ENCODE results near the gene KSR2. TPM values are rescaled to one million over a fixed set of nuclear protein-coding genes. Genes with fewer than 3 reads are reported as not detected.
"Not testable (repeated sequence)": the region's sequence is repeated elsewhere in the genome, so short reads cannot be mapped to it uniquely, and the experiment has no call there.

KSR2 gene
- total RNA-seq, 1 donor = 0.10 TPM

- Histone ChIP-seq H3K9me3 (ENCODE audit: low read depth, low read length) (no peaks in the 10 kb centered on the region), H3K4me3 (ENCODE audit: low read length) (no peak overlapping the region), H3K4me1 (ENCODE audit: insufficient read depth, low read length) (no peaks in the 10 kb centered on the region), H3K27me3 (ENCODE audit: insufficient read depth, low read length) (no peaks in the 10 kb centered on the region)
Measured at GRCh38 chr12:117919479-117919878, 49.3 kb downstream of the KSR2 start.

- Histone ChIP-seq H3K4me3 (ENCODE audit: low read length) (no peak overlapping the region), H3K4me1 (ENCODE audit: insufficient read depth, low read length) (no peaks in the 10 kb centered on the region), H3K27me3 (ENCODE audit: insufficient read depth, low read length) (no peaks in the 10 kb centered on the region), H3K9me3 (ENCODE audit: low read depth, low read length) (no peaks in the 10 kb centered on the region)
Measured at GRCh38 chr12:117914686-117915085, 54.1 kb downstream of the KSR2 start.

- no peaks in the 10 kb centered on the region for H3K9me3 ChIP-seq (ENCODE audit: low read depth, low read length)
- H3K4me1 ChIP-seq (ENCODE audit: insufficient read depth, low read length) = no peaks in the 10 kb centered on the region
- H3K4me3 ChIP-seq (ENCODE audit: low read length) = no peak overlapping the region
- no peaks in the 10 kb centered on the region for H3K27me3 ChIP-seq (ENCODE audit: insufficient read depth, low read length)
Measured at GRCh38 chr12:117912756-117913155, 56.0 kb downstream of the KSR2 start.

- no peaks in the 10 kb centered on the region for H3K27me3 ChIP-seq (ENCODE audit: insufficient read depth, low read length)
- H3K4me1 ChIP-seq (ENCODE audit: insufficient read depth, low read length) = no peaks in the 10 kb centered on the region
- H3K4me3 ChIP-seq (ENCODE audit: low read length) = no peak overlapping the region
- no peaks in the 10 kb centered on the region for H3K9me3 ChIP-seq (ENCODE audit: low read depth, low read length)
Measured at GRCh38 chr12:117908411-117908810, 60.4 kb downstream of the KSR2 start.

- Histone ChIP-seq H3K27me3 (ENCODE audit: insufficient read depth, low read length) (no peaks in the 10 kb centered on the region), H3K9me3 (ENCODE audit: low read depth, low read length) (no peaks in the 10 kb centered on the region), H3K4me3 (ENCODE audit: low read length) (no peak overlapping the region), H3K4me1 (ENCODE audit: insufficient read depth, low read length) (no peaks in the 10 kb centered on the region)
Measured at GRCh38 chr12:117907108-117907689, 61.6 kb downstream of the KSR2 start.

- H3K4me1 ChIP-seq (ENCODE audit: insufficient read depth, low read length) = no peaks in the 10 kb centered on the region
- no peaks in the 10 kb centered on the region for H3K27me3 ChIP-seq (ENCODE audit: insufficient read depth, low read length)
- no peak overlapping the region for H3K4me3 ChIP-seq (ENCODE audit: low read length)
- H3K9me3 ChIP-seq (ENCODE audit: low read depth, low read length) = no peaks in the 10 kb centered on the region
Measured at GRCh38 chr12:117904051-117904450, 64.7 kb downstream of the KSR2 start.

GRCh38 chr12:117903110-117903840 lies 65.5 kb downstream of the KSR2 start:
- H3K27me3 ChIP-seq (ENCODE audit: insufficient read depth, low read length) = no peaks in the 10 kb centered on the region
- H3K4me1 ChIP-seq (ENCODE audit: insufficient read depth, low read length) = no peaks in the 10 kb centered on the region
- no peak overlapping the region for H3K4me3 ChIP-seq (ENCODE audit: low read length)
- no peaks in the 10 kb centered on the region for H3K9me3 ChIP-seq (ENCODE audit: low read depth, low read length)

- no peaks in the 10 kb centered on the region for H3K9me3 ChIP-seq (ENCODE audit: low read depth, low read length)
- no peaks in the 10 kb centered on the region for H3K4me1 ChIP-seq (ENCODE audit: insufficient read depth, low read length)
- no peak overlapping the region for H3K4me3 ChIP-seq (ENCODE audit: low read length)
- no peaks in the 10 kb centered on the region for H3K27me3 ChIP-seq (ENCODE audit: insufficient read depth, low read length)
Measured at GRCh38 chr12:117901631-117902030, 67.2 kb downstream of the KSR2 start.

- H3K27me3 ChIP-seq (ENCODE audit: insufficient read depth, low read length) = no peaks in the 10 kb centered on the region
- no peaks in the 10 kb centered on the region for H3K4me1 ChIP-seq (ENCODE audit: insufficient read depth, low read length)
- H3K4me3 ChIP-seq (ENCODE audit: low read length) = no peak overlapping the region
Measured at GRCh38 chr12:117900561-117900960, 68.2 kb downstream of the KSR2 start.

GRCh38 chr12:117897372-117898161 lies 71.2 kb downstream of the KSR2 start:
- no peaks in the 10 kb centered on the region for H3K27me3 ChIP-seq (ENCODE audit: insufficient read depth, low read length)
- H3K4me3 ChIP-seq (ENCODE audit: low read length) = no peak overlapping the region
- no peaks in the 10 kb centered on the region for H3K4me1 ChIP-seq (ENCODE audit: insufficient read depth, low read length)
- no peaks in the 10 kb centered on the region for H3K9me3 ChIP-seq (ENCODE audit: low read depth, low read length)

More at GRCh38 chr12:117900561-117900960, 68.2 kb downstream of the KSR2 start:
- H3K9me3 ChIP-seq (ENCODE audit: low read depth, low read length) = no peaks in the 10 kb centered on the region

GRCh38 chr12:117896009-117896408 lies 72.8 kb downstream of the KSR2 start:
- Histone ChIP-seq H3K27me3 (ENCODE audit: insufficient read depth, low read length) (no peaks in the 10 kb centered on the region), H3K9me3 (ENCODE audit: low read depth, low read length) (no peaks in the 10 kb centered on the region), H3K4me3 (ENCODE audit: low read length) (no peak overlapping the region), H3K4me1 (ENCODE audit: insufficient read depth, low read length) (no peaks in the 10 kb centered on the region)

- Histone ChIP-seq H3K4me1 (ENCODE audit: insufficient read depth, low read length) (no peaks in the 10 kb centered on the region), H3K4me3 (ENCODE audit: low read length) (no peak overlapping the region), H3K9me3 (ENCODE audit: low read depth, low read length) (no peaks in the 10 kb centered on the region), H3K27me3 (ENCODE audit: insufficient read depth, low read length) (no peaks in the 10 kb centered on the region)
Measured at GRCh38 chr12:117892441-117892840, 76.3 kb downstream of the KSR2 start.

GRCh38 chr12:117891265-117891664 lies 77.5 kb downstream of the KSR2 start:
- not testable (repeated sequence) for H3K9me3 ChIP-seq (ENCODE audit: low read depth, low read length); H3K4me1 ChIP-seq (ENCODE audit: insufficient read depth, low read length); H3K4me3 ChIP-seq (ENCODE audit: low read length); H3K27me3 ChIP-seq (ENCODE audit: insufficient read depth, low read length)

- Histone ChIP-seq H3K9me3 (ENCODE audit: low read depth, low read length) (no peaks in the 10 kb centered on the region), H3K4me3 (ENCODE audit: low read length) (no peak overlapping the region), H3K27me3 (ENCODE audit: insufficient read depth, low read length) (no peaks in the 10 kb centered on the region), H3K4me1 (ENCODE audit: insufficient read depth, low read length) (no peaks in the 10 kb centered on the region)
Measured at GRCh38 chr12:117890644-117891043, 78.1 kb downstream of the KSR2 start.

- Histone ChIP-seq H3K9me3 (ENCODE audit: low read depth, low read length) (no peaks in the 10 kb centered on the region), H3K4me3 (ENCODE audit: low read length) (no peak overlapping the region), H3K4me1 (ENCODE audit: insufficient read depth, low read length) (no peaks in the 10 kb centered on the region), H3K27me3 (ENCODE audit: insufficient read depth, low read length) (no peaks in the 10 kb centered on the region)
Measured at GRCh38 chr12:117890137-117890536, 78.7 kb downstream of the KSR2 start.
